BLaER1 (cell line): ENCODE measurements around the gene PRRC2B.

Experiments used
- H3K27ac ChIP-seq: shearing (Covaris generic); formaldehyde crosslinking; 2 replicates; pipeline ENCODE4 v1.8.1; 2022
- H3K27me3 ChIP-seq: shearing (Covaris generic); formaldehyde crosslinking; 2 replicates; pipeline ENCODE4 v1.8.1; 2022
- H3K36me3 ChIP-seq: shearing (Covaris generic); formaldehyde crosslinking; 2 replicates; pipeline ENCODE4 v1.8.1; 2022
- H3K4me1 ChIP-seq: shearing (Covaris generic); formaldehyde crosslinking; 2 replicates; pipeline ENCODE4 v1.8.1; 2022
- H3K4me2 ChIP-seq: shearing (Covaris generic); formaldehyde crosslinking; 2 replicates; pipeline ENCODE4 v1.8.1; 2022
- H3K4me3 ChIP-seq: shearing (Covaris generic); formaldehyde crosslinking; 2 replicates; pipeline ENCODE4 v1.8.1; 2022
- H3K9ac ChIP-seq: shearing (Covaris generic); formaldehyde crosslinking; 2 replicates; pipeline ENCODE4 v1.8.1; 2022
- H3K9me3 ChIP-seq: shearing (Covaris generic); formaldehyde crosslinking; 2 replicates; pipeline ENCODE4 v1.8.1; 2022
- H4K20me1 ChIP-seq: shearing (Covaris generic); formaldehyde crosslinking; 2 replicates; pipeline ENCODE4 v1.8.1; 2022
- Cebpa-rat ChIP-seq: shearing (Covaris generic); IDR thresholded peaks from 2 replicates; pipeline ENCODE4 v1.8.1; 2022

PRRC2B gene

DNA sequence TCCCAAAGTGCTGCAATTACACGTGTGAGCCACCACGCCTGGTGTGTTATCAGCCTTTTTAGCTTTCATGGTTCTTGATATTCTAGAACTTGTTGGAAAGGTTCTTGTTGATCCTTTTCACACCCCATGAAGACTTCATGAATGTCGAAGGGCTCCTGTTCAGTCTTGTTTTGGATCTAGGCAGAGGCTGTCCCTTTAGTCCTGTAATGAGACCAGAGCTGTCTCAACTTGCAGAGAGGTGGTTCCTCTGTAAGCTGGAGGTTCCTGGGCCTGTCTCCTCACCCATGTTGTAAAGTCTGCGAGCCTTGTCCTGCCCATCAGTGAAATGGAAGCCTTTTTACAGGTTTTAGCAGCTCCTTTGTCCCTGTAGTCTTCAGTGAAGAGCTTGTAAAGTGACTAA lies 38.2 kb downstream of the PRRC2B start:
- TF ChIP-seq Cebpa-rat, result no peak
- Histone ChIP-seq H3K9ac (no peak overlapping the region), H3K4me2 (no peak overlapping the region), H3K4me1 (peaks cover 15% of the 10 kb centered on the region), H3K9me3 (no peaks in the 10 kb centered on the region), H3K27me3 (no peaks in the 10 kb centered on the region), H4K20me1 (peaks cover 100% of the 10 kb centered on the region), H3K4me3 (no peak overlapping the region), H3K36me3 (peaks cover 96% of the 10 kb centered on the region), H3K27ac (no peak overlapping the region)

DNA sequence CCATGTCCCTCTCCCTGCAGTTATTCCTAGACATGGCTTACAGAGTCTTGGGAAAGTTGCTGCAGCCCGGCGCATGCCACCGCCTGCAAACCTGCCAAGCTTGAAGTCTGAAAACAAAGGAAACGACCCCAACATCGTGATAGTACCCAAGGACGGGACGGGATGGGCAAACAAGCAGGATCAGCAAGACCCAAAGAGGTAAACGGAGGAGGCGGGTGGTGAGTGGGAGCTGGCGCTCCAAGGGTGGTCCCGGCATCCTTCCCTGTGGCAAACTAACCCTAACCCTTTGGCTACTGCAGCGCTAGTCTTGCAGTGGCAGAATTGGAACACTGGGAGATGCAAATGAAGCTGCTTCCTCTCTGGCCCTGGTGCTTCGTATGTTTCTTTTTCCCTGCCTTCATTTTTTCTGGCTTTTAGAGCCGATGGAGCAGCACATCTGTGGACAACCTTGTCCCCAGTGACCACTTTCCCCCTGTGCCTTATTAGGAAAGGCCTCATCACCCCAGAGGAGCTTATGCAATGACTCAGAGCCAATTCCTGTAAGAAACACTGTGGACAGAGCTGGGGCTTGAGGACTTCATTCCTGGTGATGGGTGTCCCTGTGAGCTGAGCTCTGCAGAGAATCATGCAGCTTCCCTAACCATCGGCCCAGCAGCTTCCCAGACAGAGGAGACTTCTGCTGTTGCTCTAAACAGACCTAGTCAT lies 38.9 kb downstream of the PRRC2B start:
- Histone ChIP-seq H3K36me3 (peaks cover 98% of the 10 kb centered on the region), H3K27ac (no peak overlapping the region), H4K20me1 (peaks cover 100% of the 10 kb centered on the region), H3K9me3 (no peaks in the 10 kb centered on the region), H3K4me3 (no peak overlapping the region), H3K9ac (peak overlapping the region; percentile 14; the same call in 1 of the 2 replicates), H3K4me1 (peaks cover 15% of the 10 kb centered on the region), H3K4me2 (no peak overlapping the region), H3K27me3 (no peaks in the 10 kb centered on the region)
- TF ChIP-seq Cebpa-rat, result no peak

DNA sequence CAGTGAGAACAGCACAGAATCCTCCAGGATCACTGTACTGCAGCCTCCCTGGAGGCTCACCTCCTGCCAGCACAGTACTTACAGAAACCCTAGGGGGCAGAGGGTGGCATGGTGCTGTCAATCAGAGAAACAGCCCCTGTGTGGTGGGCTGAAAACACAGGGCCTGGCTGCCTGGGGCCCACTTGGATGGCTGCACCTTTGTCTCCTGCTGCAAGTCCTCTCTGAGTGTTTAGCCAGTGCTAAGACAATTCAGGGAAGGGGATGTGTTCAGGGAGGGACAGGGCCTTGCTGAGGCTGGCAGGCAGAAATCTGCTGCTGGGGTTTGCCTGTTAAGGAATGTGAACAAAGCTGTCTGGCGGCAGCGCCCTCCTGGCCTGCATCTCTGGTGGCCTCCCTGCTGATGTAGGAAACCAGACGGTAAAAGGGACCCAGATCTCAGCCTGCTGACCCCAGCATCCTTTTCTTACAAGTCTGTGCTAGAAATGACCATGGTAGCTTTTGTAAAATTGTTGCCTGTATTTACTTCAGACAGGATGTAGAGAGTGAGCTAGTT lies 39.5 kb downstream of the PRRC2B start:
- no peak overlapping the region for H3K4me3 ChIP-seq
- no peak overlapping the region for H3K27ac ChIP-seq
- H3K9me3 ChIP-seq, result no peaks in the 10 kb centered on the region
- H4K20me1 ChIP-seq, result peaks cover 100% of the 10 kb centered on the region
- TF ChIP-seq Cebpa-rat, result no peak
- no peaks in the 10 kb centered on the region for H3K27me3 ChIP-seq
- peak overlapping the region; percentile 14; the same call in 1 of the 2 replicates for H3K9ac ChIP-seq
- peaks cover 11% of the 10 kb centered on the region for H3K4me1 ChIP-seq
- H3K4me2 ChIP-seq, result no peak overlapping the region
- H3K36me3 ChIP-seq, result peaks cover 100% of the 10 kb centered on the region

DNA sequence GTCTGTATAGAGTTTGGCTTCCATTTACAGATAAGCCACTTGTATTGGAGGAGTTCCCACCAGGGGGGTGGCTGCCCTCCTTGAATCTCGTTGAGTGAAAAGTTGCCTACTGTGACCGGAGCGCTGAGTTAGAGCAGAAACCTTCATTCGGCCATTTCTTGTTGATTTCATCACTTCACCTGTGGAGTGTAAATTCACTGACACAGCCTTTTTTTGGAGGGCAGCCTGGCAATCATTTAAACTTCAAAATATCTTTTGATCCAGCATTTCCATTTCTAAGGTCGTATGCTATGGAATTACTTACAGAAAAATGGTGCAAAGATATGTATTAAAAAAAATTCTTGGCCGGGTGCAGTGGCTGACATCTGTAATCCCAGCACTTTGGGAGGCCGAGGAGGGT lies 40.8 kb downstream of the PRRC2B start:
- H3K36me3 ChIP-seq, result peaks cover 100% of the 10 kb centered on the region
- no peaks in the 10 kb centered on the region for H3K27me3 ChIP-seq
- H3K9ac ChIP-seq, result no peak overlapping the region
- H4K20me1 ChIP-seq, result peaks cover 100% of the 10 kb centered on the region
- no peak overlapping the region for H3K4me3 ChIP-seq
- H3K4me1 ChIP-seq, result no peaks in the 10 kb centered on the region
- no peaks in the 10 kb centered on the region for H3K9me3 ChIP-seq
- no peak for TF ChIP-seq Cebpa-rat
- no peak overlapping the region for H3K4me2 ChIP-seq
- H3K27ac ChIP-seq, result no peak overlapping the region

DNA sequence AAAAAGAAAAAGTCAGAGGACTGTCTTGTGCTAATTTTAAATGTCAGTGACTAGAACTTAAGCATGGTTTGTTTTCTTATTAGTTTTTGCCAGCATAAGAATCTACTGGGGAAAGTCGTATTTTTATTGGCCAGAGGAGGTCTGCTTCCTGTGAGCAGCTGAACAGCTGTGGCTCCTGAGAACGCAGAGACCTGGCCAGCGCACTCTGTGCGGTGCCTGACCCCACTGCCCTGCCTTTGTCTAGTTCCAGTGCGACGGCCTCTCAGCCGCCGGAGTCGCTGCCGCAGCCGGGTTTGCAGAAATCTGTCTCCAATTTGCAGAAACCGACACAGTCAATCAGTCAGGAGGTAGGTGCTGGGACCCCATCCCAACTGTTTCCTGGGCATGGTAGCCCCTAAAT lies 42.5 kb downstream of the PRRC2B start:
- Histone ChIP-seq H3K4me1 (peaks cover 8% of the 10 kb centered on the region; the same call in 1 of the 2 replicates), H3K9me3 (no peaks in the 10 kb centered on the region), H4K20me1 (peaks cover 100% of the 10 kb centered on the region), H3K27ac (no peak overlapping the region), H3K27me3 (no peaks in the 10 kb centered on the region), H3K9ac (no peak overlapping the region), H3K4me3 (no peak overlapping the region), H3K36me3 (peaks cover 100% of the 10 kb centered on the region), H3K4me2 (no peak overlapping the region)
- no peak for TF ChIP-seq Cebpa-rat

DNA sequence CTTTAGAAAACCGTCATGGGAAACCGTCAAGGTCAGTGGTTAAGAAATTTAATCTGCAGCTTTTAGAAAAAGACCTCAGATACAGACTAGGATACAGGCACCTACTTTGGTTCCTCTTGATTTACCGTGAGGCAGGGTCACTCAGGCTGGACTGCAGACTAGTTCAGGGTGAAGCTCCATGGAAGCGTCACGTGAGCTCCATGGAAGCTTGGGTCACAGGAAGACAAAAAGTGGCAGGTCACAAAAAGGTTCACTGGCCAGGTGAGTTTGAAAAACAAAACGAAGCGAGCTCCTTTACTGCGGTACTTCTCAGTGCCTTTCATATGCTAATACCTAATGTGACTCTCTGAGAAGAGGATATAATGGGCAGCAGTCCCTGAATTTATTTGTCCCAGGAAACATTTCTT lies 43.0 kb downstream of the PRRC2B start:
- no peaks in the 10 kb centered on the region for H3K27me3 ChIP-seq
- peaks cover 9% of the 10 kb centered on the region; the same call in 1 of the 2 replicates for H3K4me1 ChIP-seq
- no peak overlapping the region for H3K27ac ChIP-seq
- H3K9me3 ChIP-seq, result no peaks in the 10 kb centered on the region
- peaks cover 100% of the 10 kb centered on the region for H4K20me1 ChIP-seq
- no peak overlapping the region for H3K4me3 ChIP-seq
- no peak overlapping the region for H3K4me2 ChIP-seq
- peaks cover 100% of the 10 kb centered on the region for H3K36me3 ChIP-seq
- no peak overlapping the region for H3K9ac ChIP-seq
- no peak for TF ChIP-seq Cebpa-rat

DNA sequence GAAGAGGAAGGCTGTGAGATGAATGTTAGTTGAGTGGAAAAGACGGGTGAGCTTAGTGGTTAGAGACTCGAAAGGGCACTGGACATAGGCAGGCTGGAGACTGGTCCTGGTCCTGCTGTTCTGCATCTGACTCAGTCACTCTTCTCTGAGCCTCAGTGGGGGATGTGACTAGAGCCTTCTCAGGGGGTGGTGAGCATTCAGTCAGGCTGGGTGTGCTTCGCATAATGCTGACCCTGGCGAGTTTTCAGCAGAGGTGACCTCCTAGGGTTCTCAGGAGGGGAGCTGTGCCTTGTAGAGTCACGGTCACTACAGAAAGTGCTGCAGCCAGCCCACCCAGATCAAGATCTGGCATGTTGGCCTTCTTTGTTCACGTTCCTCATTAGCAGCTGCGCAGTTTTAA lies 44.3 kb downstream of the PRRC2B start:
- H3K27ac ChIP-seq, result no peak overlapping the region
- no peak overlapping the region for H3K4me3 ChIP-seq
- H4K20me1 ChIP-seq, result peaks cover 100% of the 10 kb centered on the region
- H3K27me3 ChIP-seq, result no peaks in the 10 kb centered on the region
- H3K36me3 ChIP-seq, result peaks cover 100% of the 10 kb centered on the region
- TF ChIP-seq Cebpa-rat, result no peak
- H3K9me3 ChIP-seq, result no peaks in the 10 kb centered on the region
- no peak overlapping the region for H3K9ac ChIP-seq
- peaks cover 9% of the 10 kb centered on the region; the same call in 1 of the 2 replicates for H3K4me1 ChIP-seq
- no peak overlapping the region for H3K4me2 ChIP-seq

DNA sequence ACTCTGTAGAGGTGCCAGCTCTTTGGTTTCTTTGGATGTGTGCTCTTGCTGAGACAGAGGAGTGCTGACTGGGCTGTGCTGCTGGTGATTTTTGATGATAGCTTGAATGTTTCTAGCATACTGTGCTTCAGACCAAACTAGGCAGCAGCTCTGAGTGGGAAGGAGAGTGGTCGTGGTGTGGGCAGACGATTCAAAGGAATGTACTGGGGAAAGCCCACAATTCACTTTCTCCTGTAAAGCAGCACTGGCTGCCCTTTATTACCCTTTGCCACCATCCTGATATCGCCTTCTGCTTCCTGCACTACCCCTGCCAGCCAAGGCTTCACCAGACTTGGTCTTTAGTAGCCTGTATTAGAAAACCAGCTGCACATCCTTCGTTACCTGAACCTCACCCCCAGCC lies 45.3 kb downstream of the PRRC2B start:
- Histone ChIP-seq H3K9ac (no peak overlapping the region), H4K20me1 (peaks cover 100% of the 10 kb centered on the region), H3K4me1 (peaks cover 9% of the 10 kb centered on the region; the same call in 1 of the 2 replicates), H3K4me2 (no peak overlapping the region), H3K27ac (no peak overlapping the region), H3K36me3 (peaks cover 100% of the 10 kb centered on the region), H3K27me3 (no peaks in the 10 kb centered on the region), H3K9me3 (no peaks in the 10 kb centered on the region), H3K4me3 (no peak overlapping the region)
- no peak for TF ChIP-seq Cebpa-rat

DNA sequence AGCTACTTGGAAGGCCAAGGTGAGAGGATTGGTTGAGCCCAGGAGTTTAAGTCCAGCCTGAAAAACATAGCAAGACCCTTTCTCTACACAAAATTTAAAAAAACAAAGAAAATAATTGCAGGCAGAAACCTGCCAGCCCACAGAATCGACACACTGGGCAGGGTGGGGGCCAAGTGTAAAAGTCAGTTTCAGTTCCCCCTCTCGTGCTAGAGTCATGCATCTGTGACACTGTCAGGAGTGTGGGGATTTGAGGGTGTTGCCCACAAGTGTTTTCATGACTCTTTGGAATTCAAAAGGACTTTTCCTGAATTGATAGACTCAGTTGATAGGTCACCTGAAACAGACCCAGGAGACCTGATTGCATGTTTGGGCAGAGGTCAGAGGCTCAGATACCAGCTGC lies 47.6 kb downstream of the PRRC2B start:
- Histone ChIP-seq H3K27ac (no peak overlapping the region), H3K36me3 (peaks cover 100% of the 10 kb centered on the region), H3K4me2 (no peak overlapping the region), H4K20me1 (peaks cover 100% of the 10 kb centered on the region), H3K27me3 (no peaks in the 10 kb centered on the region), H3K4me3 (no peak overlapping the region), H3K9me3 (no peaks in the 10 kb centered on the region), H3K4me1 (peaks cover 9% of the 10 kb centered on the region; the same call in 1 of the 2 replicates), H3K9ac (no peak overlapping the region)
- TF ChIP-seq Cebpa-rat, result no peak

DNA sequence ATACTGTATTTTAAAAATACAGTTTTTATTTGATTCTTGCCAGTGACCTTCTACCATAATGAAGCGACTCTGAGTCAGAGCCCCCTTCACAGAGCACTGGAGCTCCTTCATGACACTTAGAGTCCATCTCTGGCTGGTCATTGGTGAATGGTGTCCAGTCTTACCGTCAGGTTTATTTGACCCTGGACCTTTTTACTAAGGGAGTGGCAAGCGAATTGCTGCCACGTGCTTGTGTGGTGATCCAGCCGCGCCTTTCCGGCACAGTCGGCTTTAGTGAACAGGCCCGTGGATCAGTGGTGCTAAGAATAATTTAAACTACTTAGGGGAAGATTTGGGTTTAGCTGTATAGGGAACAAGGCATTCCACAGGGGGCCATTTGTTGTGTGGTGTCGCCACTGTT lies 48.5 kb downstream of the PRRC2B start:
- Histone ChIP-seq H3K36me3 (peaks cover 100% of the 10 kb centered on the region), H3K9ac (no peak overlapping the region), H4K20me1 (peaks cover 100% of the 10 kb centered on the region), H3K27ac (no peak overlapping the region), H3K27me3 (no peaks in the 10 kb centered on the region), H3K9me3 (no peaks in the 10 kb centered on the region), H3K4me2 (no peak overlapping the region), H3K4me3 (no peak overlapping the region), H3K4me1 (peaks cover 9% of the 10 kb centered on the region; the same call in 1 of the 2 replicates)
- TF ChIP-seq Cebpa-rat, result no peak
